ENCODE results near the gene TENM4.

DNA sequence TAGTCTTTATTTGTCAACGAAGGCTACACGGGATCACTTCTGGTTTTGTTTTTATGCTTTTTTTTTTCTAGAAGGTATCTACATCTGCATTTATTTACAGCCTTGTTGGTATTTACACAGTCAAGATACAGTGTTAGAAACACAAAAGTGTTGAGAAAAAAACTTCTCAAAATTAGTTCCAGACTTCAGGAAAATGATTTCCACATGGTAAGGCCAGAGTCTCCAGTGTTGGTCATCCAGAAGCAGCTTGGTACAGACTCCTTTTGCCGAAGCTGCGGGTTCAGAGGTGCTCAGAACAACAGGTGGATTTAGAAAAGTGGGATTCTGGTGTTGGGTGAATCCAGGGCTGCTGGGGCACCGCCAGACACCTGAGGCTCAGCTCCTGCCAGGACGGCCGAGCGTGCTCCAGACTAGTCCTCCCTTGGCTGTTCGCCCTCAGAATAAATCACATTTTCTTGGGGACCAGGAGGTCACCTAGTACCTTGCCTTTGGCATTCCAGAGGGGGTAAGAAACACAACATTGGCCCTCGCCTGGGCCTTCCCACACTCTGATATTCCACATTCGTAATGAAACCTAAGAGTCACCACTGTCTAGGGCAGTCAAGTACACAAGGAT, 787.4 kb downstream of the TENM4 start:
- TF ChIP-seq, protein P1, sequence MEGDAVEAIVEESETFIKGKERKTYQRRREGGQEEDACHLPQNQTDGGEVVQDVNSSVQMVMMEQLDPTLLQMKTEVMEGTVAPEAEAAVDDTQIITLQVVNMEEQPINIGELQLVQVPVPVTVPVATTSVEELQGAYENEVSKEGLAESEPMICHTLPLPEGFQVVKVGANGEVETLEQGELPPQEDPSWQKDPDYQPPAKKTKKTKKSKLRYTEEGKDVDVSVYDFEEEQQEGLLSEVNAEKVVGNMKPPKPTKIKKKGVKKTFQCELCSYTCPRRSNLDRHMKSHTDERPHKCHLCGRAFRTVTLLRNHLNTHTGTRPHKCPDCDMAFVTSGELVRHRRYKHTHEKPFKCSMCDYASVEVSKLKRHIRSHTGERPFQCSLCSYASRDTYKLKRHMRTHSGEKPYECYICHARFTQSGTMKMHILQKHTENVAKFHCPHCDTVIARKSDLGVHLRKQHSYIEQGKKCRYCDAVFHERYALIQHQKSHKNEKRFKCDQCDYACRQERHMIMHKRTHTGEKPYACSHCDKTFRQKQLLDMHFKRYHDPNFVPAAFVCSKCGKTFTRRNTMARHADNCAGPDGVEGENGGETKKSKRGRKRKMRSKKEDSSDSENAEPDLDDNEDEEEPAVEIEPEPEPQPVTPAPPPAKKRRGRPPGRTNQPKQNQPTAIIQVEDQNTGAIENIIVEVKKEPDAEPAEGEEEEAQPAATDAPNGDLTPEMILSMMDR (IDR thresholded peaks at IDR 0.05): no peak
- no peak for TF ChIP-seq POLR2A (IDR thresholded peaks at IDR 0.05)
